ENCODE results near the gene FGD6.

The FGD6 gene

DNA sequence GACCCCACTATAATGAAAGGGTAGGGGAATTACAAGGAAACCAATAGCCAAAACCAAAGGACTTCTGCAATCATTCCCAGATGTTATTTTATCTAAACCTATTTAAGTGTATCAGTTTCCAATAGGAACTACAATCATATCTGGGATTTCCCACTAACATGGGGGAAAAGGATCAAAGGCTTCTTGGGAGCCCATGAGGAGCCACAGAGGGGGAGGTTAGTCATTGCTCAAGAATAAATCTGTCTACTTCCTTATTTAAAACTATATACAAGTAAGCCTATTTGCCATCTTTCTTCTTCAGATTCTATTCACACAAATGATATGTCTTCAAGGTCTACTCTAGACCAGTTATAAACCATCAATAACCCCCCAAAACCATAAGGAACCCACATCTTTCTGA is 33.1 kb downstream of the FGD6 start:
- Histone ChIP-seq H3K4me1 (peaks cover 0 to 63% (median 10%) of the 10 kb centered on the region in 10 experiments; a peak in 10 of 20 replicates), H3K9ac (no peak overlapping the region), H4K20me1 (no peaks in the 10 kb centered on the region), H3K4me2 (peak overlapping the region in 5 of 11 experiments; percentile 30 to 76 (median 63); a peak in 7 of 22 replicates), H3K27me3 (no peaks in the 10 kb centered on the region), H3K4me3 (no peak overlapping the region), H3K36me3 (peaks cover 0 to 3% (median 0%) of the 10 kb centered on the region in 11 experiments; a peak in 1 of 22 replicates), H3K27ac (peak overlapping the region in 1 of 11 experiments; percentile 54; a peak in 2 of 22 replicates), H3K9me3 (replicated peaks in 1 of 11) (0 out of 22 replicates have a peak, but pooled peaks cover 0 to 4% (median 0%) of the 10 kb centered on the region in 11 experiments)
- TF ChIP-seq Cebpa-rat (IDR thresholded peaks at IDR 0.05), result no peak

DNA sequence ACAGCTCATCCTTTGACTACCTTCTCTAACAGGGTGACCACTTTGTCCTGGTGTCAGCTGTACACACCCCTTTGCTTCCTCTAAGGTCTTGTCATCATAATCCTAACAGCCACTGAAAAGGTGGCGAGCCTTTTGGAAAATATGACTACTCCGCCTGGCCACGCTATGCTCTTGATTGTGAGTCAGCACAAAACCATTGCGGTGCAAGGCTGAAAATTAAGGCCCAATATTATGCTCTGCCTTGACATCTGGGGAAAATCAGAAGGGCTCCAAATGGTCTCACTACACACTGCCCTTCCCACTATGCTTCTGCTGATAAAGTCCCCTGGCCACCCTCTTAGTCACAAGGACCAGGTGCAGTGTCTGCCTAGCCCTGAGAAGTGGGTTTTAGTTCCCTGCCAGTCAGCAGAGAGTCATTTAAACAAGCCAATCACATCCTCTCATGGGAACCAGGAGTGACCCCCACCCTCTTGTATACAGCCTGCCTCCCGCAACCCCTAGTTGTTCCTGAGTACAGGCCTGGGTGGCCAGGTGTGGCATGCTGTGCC is 34.3 kb downstream of the FGD6 start:
- Histone ChIP-seq H3K27ac (no peak overlapping the region), H3K27me3 (no peaks in the 10 kb centered on the region), H3K4me1 (peaks cover 0 to 58% (median 10%) of the 10 kb centered on the region in 10 experiments; a peak in 10 of 20 replicates), H4K20me1 (no peaks in the 10 kb centered on the region), H3K36me3 (peaks cover 0 to 3% (median 0%) of the 10 kb centered on the region in 11 experiments; a peak in 1 of 22 replicates), H3K9ac (no peak overlapping the region), H3K4me2 (peak overlapping the region in 2 of 11 experiments; percentile 65 to 76; a peak in 4 of 22 replicates), H3K9me3 (replicated peaks in 1 of 11) (0 out of 22 replicates have a peak, but pooled peaks cover 0 to 4% (median 0%) of the 10 kb centered on the region in 11 experiments), H3K4me3 (no peak overlapping the region)
- TF ChIP-seq Cebpa-rat (IDR thresholded peaks at IDR 0.05), result no peak

DNA sequence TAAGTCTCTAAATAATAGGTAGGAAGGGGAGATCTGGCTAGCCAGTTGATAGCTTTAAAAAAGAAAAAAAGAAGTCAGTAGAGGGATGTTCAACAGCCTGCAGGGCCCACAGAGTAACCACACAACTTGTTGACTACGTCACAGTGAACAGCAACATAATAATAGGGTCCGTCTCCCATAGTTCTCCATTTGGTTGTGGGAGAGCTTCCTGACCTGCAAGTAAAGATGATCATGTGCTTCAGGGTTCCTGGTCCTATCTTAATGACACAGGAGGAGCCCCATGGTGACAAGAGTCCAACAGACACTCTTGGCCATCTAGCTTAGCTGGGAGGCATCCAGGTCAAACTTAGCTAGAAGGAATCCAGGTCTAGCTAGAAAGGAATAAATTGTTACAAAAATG is 36.2 kb downstream of the FGD6 start:
- TF ChIP-seq Cebpa-rat (IDR thresholded peaks at IDR 0.05), result no peak
- Histone ChIP-seq H3K27me3 (no peaks in the 10 kb centered on the region), H3K9ac (no peak overlapping the region), H4K20me1 (no peaks in the 10 kb centered on the region), H3K4me1 (peaks cover 0 to 45% (median 10%) of the 10 kb centered on the region in 10 experiments; a peak in 9 of 20 replicates), H3K36me3 (peaks cover 0 to 3% (median 0%) of the 10 kb centered on the region in 11 experiments; a peak in 1 of 22 replicates), H3K4me3 (no peak overlapping the region), H3K27ac (no peak overlapping the region), H3K9me3 (replicated peaks in 1 of 11) (0 out of 22 replicates have a peak, but pooled peaks cover 0 to 4% (median 0%) of the 10 kb centered on the region in 11 experiments), H3K4me2 (no peak overlapping the region)

DNA sequence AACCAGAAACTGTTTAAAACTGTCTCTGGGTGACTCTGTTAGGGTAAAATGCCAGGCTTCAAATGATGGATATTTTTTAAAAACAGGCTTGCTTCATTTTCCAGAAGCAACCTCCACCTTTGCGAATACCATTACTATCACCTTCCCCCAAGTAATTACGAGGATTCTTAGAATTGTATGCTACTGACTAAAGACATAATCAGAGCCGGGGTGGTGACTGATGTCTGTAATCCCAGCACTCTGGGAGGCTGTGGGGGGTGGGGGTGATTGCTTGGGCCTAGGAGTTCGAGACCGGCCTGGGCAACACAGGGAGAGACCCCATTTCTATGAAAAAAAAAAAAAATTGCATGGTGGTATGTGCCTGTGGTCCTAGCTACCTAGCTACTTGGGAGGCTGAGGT is 38.3 kb downstream of the FGD6 start:
- H4K20me1 ChIP-seq, result no peaks in the 10 kb centered on the region
- no peak for TF ChIP-seq Cebpa-rat (IDR thresholded peaks at IDR 0.05)
- H3K4me2 ChIP-seq, result no peak overlapping the region
- H3K9me3 ChIP-seq (replicated peaks in 1 of 11), result no peaks in the 10 kb centered on the region
- H3K4me1 ChIP-seq, result peaks cover 0 to 25% (median under 1%) of the 10 kb centered on the region in 10 experiments; a peak in 8 of 20 replicates
- peaks cover 0 to 3% (median 0%) of the 10 kb centered on the region in 11 experiments; a peak in 1 of 22 replicates for H3K36me3 ChIP-seq
- H3K4me3 ChIP-seq, result no peak overlapping the region
- H3K27me3 ChIP-seq, result no peaks in the 10 kb centered on the region
- no peak overlapping the region for H3K27ac ChIP-seq
- no peak overlapping the region for H3K9ac ChIP-seq

DNA sequence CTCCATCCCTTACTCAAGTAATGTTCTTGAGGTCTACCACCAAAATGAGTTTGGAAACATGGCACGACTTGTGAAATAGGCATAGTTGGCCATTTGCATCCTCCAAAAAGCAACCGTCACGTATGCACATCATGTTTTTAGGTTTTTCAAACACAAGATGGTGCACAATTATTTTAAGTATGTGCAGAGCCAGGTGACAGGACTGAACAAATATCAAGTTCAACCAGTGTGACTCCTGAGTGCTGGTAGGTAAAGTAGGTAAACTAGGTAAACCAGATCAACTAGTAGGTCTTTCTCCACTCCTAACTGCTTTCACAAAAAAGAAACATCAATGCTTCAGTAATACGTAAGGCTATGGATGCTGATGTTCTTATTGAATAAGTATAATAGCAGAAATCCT is 39.1 kb downstream of the FGD6 start:
- no peaks in the 10 kb centered on the region for H3K27me3 ChIP-seq
- H3K4me1 ChIP-seq, result peaks cover 0 to 16% (median 0%) of the 10 kb centered on the region in 10 experiments; a peak in 7 of 20 replicates
- H3K9me3 ChIP-seq (replicated peaks in 1 of 11), result no peaks in the 10 kb centered on the region
- H3K4me2 ChIP-seq, result no peak overlapping the region
- H3K9ac ChIP-seq, result no peak overlapping the region
- H3K27ac ChIP-seq, result no peak overlapping the region
- TF ChIP-seq Cebpa-rat (IDR thresholded peaks at IDR 0.05), result no peak
- H3K4me3 ChIP-seq, result no peak overlapping the region
- no peaks in the 10 kb centered on the region for H4K20me1 ChIP-seq
- H3K36me3 ChIP-seq, result peaks cover 0 to 3% (median 0%) of the 10 kb centered on the region in 11 experiments; a peak in 1 of 22 replicates

DNA sequence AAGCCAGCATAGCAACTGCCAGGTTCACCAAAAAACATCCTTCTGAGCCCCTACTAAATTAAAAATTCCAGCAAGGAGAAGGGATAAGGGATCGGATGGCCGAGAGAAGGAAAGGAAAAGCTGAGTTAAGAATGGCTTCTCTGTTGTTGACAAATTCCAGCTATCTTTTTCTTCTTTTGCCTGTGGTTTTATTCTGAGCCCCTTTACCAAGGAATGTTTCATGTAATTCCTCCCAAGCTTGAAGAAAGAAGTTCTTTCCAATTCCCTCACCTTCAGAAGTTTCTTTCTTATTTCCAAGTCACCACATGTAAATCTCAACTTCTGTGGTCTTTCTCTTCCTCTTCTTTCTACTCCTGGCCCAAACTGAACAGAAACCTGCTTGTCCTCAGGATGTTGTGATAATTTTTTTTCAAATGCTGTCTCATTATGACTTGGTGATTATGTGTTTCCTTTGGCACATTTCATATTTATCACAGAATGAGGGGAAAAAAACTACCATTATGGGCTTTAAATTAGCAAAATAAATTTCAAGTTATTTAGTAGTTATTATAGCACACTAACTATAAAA is 40.0 kb downstream of the FGD6 start:
- no peak for TF ChIP-seq Cebpa-rat (IDR thresholded peaks at IDR 0.05)
- Histone ChIP-seq H3K9me3 (replicated peaks in 1 of 11) (no peaks in the 10 kb centered on the region), H3K9ac (no peak overlapping the region), H3K4me3 (no peak overlapping the region), H3K27ac (peak overlapping the region in 1 of 11 experiments; percentile 7; a peak in 2 of 22 replicates), H4K20me1 (no peaks in the 10 kb centered on the region), H3K36me3 (peaks cover 0 to 6% (median 0%) of the 10 kb centered on the region in 11 experiments; a peak in 3 of 22 replicates), H3K27me3 (no peaks in the 10 kb centered on the region), H3K4me1 (peaks cover 0 to 12% (median 0%) of the 10 kb centered on the region in 10 experiments; a peak in 7 of 20 replicates), H3K4me2 (peak overlapping the region in 3 of 11 experiments; percentile 18 to 55 (median 37); a peak in 2 of 22 replicates)

DNA sequence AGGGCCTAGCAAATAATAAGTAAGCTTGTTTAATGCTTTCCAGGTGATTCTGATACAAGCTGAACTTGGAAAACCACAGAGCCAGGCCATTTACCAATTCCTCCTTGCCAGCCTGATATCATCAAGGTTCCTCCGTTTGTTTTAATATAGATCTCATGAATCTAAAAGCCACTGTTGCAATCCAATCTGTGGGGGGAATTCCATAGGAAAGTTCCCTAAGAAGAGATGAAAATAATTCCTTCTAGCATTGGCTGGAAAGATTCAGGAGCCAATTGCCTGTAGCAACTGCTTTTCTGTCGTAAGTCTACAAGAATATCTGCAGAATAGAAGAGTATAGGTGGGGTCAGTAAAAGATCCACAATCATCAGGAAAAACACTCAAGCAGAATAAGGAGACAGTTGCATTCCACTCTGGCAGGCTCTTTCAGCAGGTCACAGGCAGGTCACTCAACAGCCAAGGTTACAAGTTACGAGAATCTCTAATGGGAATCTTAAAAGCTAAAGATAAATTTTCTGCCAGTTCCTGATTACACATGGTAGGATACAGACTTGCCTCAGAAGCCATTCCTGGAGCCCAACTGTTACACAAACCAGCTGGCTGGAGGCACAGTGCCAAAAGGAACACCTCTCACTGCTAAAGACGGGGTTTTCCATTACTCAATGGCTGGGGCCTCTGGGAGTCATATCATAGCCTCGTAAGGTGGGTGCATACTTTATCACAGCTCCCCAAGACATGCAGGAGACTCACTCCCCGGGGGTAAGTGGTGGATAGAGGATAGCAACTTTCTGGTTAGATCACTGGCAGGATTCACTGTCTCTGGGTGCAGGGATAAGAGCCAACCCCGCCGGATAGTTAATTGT is 43.6 kb downstream of the FGD6 start:
- Histone ChIP-seq H3K36me3 (peaks cover 0 to 22% (median 6%) of the 10 kb centered on the region in 11 experiments; a peak in 7 of 22 replicates), H3K9me3 (replicated peaks in 1 of 11) (no peaks in the 10 kb centered on the region), H3K4me2 (no peak overlapping the region), H3K9ac (no peak overlapping the region), H3K27me3 (no peaks in the 10 kb centered on the region), H4K20me1 (no peaks in the 10 kb centered on the region), H3K4me3 (no peak overlapping the region), H3K27ac (no peak overlapping the region), H3K4me1 (peaks cover 0 to 31% (median 6%) of the 10 kb centered on the region in 10 experiments; a peak in 9 of 20 replicates)
- TF ChIP-seq Cebpa-rat (IDR thresholded peaks at IDR 0.05), result no peak

DNA sequence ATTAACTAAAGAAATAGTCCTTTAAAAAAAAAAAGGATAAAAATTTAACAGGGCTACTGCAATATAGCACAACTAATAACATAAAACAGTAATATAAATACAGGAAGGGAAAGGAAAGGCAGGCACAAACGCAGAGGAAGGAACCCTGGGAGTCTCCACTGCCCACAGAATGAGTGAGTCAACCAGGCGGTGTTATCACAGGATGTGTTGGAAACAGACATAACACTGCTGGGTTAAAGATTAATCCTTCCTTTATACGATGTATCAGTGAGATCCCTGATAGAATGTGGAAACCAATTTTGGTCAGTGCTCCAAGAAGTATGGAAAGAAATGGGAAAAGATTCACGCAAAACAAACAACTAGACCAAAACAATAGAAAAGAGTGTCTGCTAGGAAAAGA is 47.9 kb downstream of the FGD6 start:
- no peak overlapping the region for H3K4me3 ChIP-seq
- H3K4me2 ChIP-seq, result peak overlapping the region in 4 of 11 experiments; percentile 31 to 72 (median 52); a peak in 7 of 22 replicates
- H3K36me3 ChIP-seq, result peaks cover 0 to 33% (median 6%) of the 10 kb centered on the region in 11 experiments; a peak in 7 of 22 replicates
- peak overlapping the region in 2 of 11 experiments; percentile 64 to 78; a peak in 4 of 22 replicates for H3K27ac ChIP-seq
- H3K9ac ChIP-seq, result peak overlapping the region in 1 of 11 experiments; percentile 50; a peak in 2 of 22 replicates
- no peak for TF ChIP-seq Cebpa-rat (IDR thresholded peaks at IDR 0.05)
- H4K20me1 ChIP-seq, result no peaks in the 10 kb centered on the region
- peaks cover 0 to 21% (median 6%) of the 10 kb centered on the region in 10 experiments; a peak in 9 of 20 replicates for H3K4me1 ChIP-seq
- H3K9me3 ChIP-seq (replicated peaks in 1 of 11), result no peaks in the 10 kb centered on the region
- no peaks in the 10 kb centered on the region for H3K27me3 ChIP-seq

Data from BLaER1 treated with 17β-estradiol and CSF1 and Interleukin-3, amounts not matched to agents 10 nM and 100 nM (cell line).